ENCODE data around the gene DLGAP1.

DNA sequence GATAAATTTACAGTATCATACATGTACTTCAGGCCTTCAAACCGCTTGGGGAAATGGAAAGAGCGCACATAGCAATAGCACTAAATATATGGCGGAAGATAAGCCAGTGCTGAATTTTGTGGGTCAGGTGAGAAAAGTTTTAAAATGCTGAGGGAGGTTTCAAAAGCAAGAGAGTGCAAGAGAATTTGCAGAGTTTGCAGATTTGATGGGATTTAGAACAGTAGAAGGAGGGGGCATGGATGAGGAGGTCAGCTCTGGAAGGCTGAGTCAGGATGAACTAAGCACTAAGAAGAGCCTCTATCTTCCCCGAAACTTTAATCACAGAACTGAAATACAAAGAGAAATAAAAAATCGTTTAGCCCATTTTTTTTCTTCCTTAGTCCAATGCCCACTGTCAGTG is 145.9 kb downstream of the DLGAP1 start:
- TF ChIP-seq, protein P1, sequence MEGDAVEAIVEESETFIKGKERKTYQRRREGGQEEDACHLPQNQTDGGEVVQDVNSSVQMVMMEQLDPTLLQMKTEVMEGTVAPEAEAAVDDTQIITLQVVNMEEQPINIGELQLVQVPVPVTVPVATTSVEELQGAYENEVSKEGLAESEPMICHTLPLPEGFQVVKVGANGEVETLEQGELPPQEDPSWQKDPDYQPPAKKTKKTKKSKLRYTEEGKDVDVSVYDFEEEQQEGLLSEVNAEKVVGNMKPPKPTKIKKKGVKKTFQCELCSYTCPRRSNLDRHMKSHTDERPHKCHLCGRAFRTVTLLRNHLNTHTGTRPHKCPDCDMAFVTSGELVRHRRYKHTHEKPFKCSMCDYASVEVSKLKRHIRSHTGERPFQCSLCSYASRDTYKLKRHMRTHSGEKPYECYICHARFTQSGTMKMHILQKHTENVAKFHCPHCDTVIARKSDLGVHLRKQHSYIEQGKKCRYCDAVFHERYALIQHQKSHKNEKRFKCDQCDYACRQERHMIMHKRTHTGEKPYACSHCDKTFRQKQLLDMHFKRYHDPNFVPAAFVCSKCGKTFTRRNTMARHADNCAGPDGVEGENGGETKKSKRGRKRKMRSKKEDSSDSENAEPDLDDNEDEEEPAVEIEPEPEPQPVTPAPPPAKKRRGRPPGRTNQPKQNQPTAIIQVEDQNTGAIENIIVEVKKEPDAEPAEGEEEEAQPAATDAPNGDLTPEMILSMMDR (IDR thresholded peaks at IDR 0.05), result no peak
- no peak for TF ChIP-seq ZFX (IDR thresholded peaks at IDR 0.05; ENCODE audit: borderline replicate concordance)
